ENCODE measurements around the gene TENM4.

- TF ChIP-seq REST (IDR thresholded peaks at IDR 0.05; ENCODE audit: insufficient read depth in 1 of 2, low read depth in 2 of 2, low read length in 1 of 2) (no peak), CTCF (IDR thresholded peaks at IDR 0.05) (no peak), TCF7L2 (IDR thresholded peaks at IDR 0.05; ENCODE audit: low read depth, low read length) (no peak), POLR2AphosphoS5 (IDR thresholded peaks at IDR 0.05; ENCODE audit: low read depth, low read length) (no peak), SIN3A (IDR thresholded peaks at IDR 0.05; ENCODE audit: borderline replicate concordance, insufficient read depth, low read depth, low read length) (no peak)
Observed at GRCh38 chr11:79382301-79383050, 58.4 kb downstream of the TENM4 start.
